Astrocyte (in vitro differentiated cells and primary cell): Measurements from ENCODE around the gene TPRX1.
A peak's percentile ranks its signal among the peaks of the same experiment; 100 is the strongest.

Source experiments
- EZH2 ChIP-seq: IDR thresholded peaks from 2 replicates; pipeline ENCODE4 v1.6.1; 2012; ENCODE audit warnings: mild to moderate bottlenecking, low read length, inconsistent platforms; ENCODE audit not compliant: insufficient read depth
- TF ChIP-seq, protein P1 (sequence below): IDR thresholded peaks from 2 replicates; pipeline ENCODE4 v1.5.1; 2011; ENCODE audit warnings: low read depth, mild to moderate bottlenecking, inconsistent platforms, low read length, moderate library complexity; ENCODE audit not compliant: insufficient read depth

DNA sequence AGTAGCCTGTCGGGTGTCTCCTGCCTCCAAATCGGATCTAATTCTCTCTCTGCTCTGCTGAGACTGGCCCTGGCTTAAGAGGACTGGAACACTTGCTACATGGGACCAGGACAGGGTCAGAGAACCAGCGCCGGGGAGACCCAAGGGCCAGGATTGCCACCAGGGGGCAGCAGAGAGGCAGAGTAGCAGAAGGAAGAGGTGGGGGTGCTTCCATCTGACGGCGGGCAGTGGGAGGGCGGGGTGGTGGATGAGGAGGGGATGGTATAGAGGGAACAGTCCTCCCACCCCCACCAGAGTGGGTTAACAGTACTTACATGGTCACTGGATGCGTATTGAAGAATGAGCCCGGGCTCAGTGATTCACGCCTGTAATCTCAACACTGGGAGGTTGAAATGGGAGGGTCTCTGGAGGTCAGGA is 13.9 kb downstream of the TPRX1 start:
- TF ChIP-seq, protein P1, sequence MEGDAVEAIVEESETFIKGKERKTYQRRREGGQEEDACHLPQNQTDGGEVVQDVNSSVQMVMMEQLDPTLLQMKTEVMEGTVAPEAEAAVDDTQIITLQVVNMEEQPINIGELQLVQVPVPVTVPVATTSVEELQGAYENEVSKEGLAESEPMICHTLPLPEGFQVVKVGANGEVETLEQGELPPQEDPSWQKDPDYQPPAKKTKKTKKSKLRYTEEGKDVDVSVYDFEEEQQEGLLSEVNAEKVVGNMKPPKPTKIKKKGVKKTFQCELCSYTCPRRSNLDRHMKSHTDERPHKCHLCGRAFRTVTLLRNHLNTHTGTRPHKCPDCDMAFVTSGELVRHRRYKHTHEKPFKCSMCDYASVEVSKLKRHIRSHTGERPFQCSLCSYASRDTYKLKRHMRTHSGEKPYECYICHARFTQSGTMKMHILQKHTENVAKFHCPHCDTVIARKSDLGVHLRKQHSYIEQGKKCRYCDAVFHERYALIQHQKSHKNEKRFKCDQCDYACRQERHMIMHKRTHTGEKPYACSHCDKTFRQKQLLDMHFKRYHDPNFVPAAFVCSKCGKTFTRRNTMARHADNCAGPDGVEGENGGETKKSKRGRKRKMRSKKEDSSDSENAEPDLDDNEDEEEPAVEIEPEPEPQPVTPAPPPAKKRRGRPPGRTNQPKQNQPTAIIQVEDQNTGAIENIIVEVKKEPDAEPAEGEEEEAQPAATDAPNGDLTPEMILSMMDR: peak; percentile 57
- TF ChIP-seq EZH2: no peak
